HCT116 (cell line): ENCODE measurements around the gene TANC1. TPM values are rescaled to one million over a fixed set of nuclear protein-coding genes. Genes with fewer than 3 reads are reported as not detected.

ENCODE experiments used
- ATAC-seq: fragments of 200-7000 bp; cut with Tn5 transposase; 2 replicates; pipeline ENCODE4 v1.9.1; 2020; ENCODE audit warnings: mild to moderate bottlenecking, moderate library complexity
- BruUV-seq: library from RNA; stranded (reverse); fragments of 400-500 nt; replicated peaks from 2 replicates; lab custom pipeline; 2021; lab: Mats Ljungman, UMichigan
- CTCF ChIA-PET: fragments of 300-600 bp; sonication (Branson Sonifier 250); formaldehyde crosslinking; loops from one replicate; lab custom pipeline; 2021; ENCODE audit warnings: antibody characterized with exemption; lab: Charles Lee
- POLR2A ChIA-PET: fragments of 300-600, 350-600 bp; sonication (Branson Sonifier 250); formaldehyde crosslinking; loops from one replicate; lab custom pipeline; 2021; ENCODE audit warnings: antibody characterized with exemption; lab: Charles Lee
- RAD21 ChIA-PET, 2 experiments: fragments of 300-600 bp; sonication (Branson Sonifier 250); formaldehyde crosslinking; loops; one replicate each; lab custom pipeline; 2023; ENCODE audit warnings: low total read pairs in 2 of 2; ENCODE audit not compliant: uncharacterized antibody in 2 of 2, unreplicated experiment in 2 of 2, low non-redundant PET in 1 of 2; lab: Charles Lee
- DNase-seq: peaks from one replicate; pipeline ENCODE4 v3.0.0-alpha.2; 2010; ENCODE audit warnings: low read depth, low spot score
- H2AFZ ChIP-seq: fragments of 200-600 bp; shearing (Covaris generic), sonication (generic); 2 replicates; pipeline ENCODE4 v1.6.1; 2017; ENCODE audit warnings: low read depth, mixed run types, mixed read lengths, antibody characterized with exemption, low read length; ENCODE audit not compliant: poor library complexity, severe bottlenecking
- H3K27ac ChIP-seq: 2 replicates; pipeline ENCODE4 v1.5.1; 2012; ENCODE audit warnings: low read depth, low read length
- H3K27me3 ChIP-seq: fragments of 200-600 bp; sonication (generic); 2 replicates; pipeline ENCODE4 v1.6.1; 2016; ENCODE audit warnings: mixed run types, low read length, mixed read lengths; ENCODE audit not compliant: insufficient read depth
- H3K36me3 ChIP-seq, 2 experiments: fragments of 200-500 bp in 1 of 2; fragments of 200-600 bp in 1 of 2; sonication (Bioruptor generic) in 1 of 2; sonication (generic) in 1 of 2; 2 replicates each; pipeline versions ENCODE4 v1.5.1 to v1.6.1; 2014 to 2016; ENCODE audit warnings: low read length in 2 of 2, inconsistent platforms in 1 of 2, mixed read lengths in 1 of 2, mixed run types in 1 of 2; ENCODE audit not compliant: insufficient read depth in 2 of 2, control insufficient read depth in 1 of 2
- H3K4me1 ChIP-seq, 2 experiments: fragments of 200-600 bp in 1 of 2; sonication (generic) in 1 of 2; 2 replicates each; pipeline versions ENCODE4 v1.5.1 to v1.6.1; 2012 to 2017; ENCODE audit warnings: low read length in 2 of 2, inconsistent platforms in 1 of 2, mild to moderate bottlenecking in 1 of 2, mixed read lengths in 1 of 2, mixed run types in 1 of 2, moderate library complexity in 1 of 2; ENCODE audit not compliant: insufficient read depth in 2 of 2, control insufficient read depth in 1 of 2
- H3K4me2 ChIP-seq: fragments of 200-600 bp; sonication (generic); 2 replicates; pipeline ENCODE4 v1.6.1; 2017; ENCODE audit warnings: mixed run types, low read length, mixed read lengths
- H3K4me3 ChIP-seq, 2 experiments: fragments of 200-600 bp in 1 of 2; sonication (generic) in 1 of 2; replicated peaks in 1 of 2; 2 replicates each; pipeline ENCODE4 v1.5.1; 2011 to 2016; ENCODE audit warnings: low read length in 2 of 2, control low read depth in 1 of 2, low read depth in 1 of 2, mild to moderate bottlenecking in 1 of 2, mixed read lengths in 1 of 2, mixed run types in 1 of 2
- H3K79me2 ChIP-seq: fragments of 200-600 bp; sonication (generic); 2 replicates; pipeline ENCODE4 v1.6.1; 2017; ENCODE audit warnings: mild to moderate bottlenecking, mixed run types, low read length, moderate library complexity, mixed read lengths; ENCODE audit not compliant: insufficient read depth
- H3K9ac ChIP-seq: fragments of 200-600 bp; sonication (generic); 2 replicates; pipeline ENCODE4 v1.6.1; 2016; ENCODE audit warnings: low read length, mixed read lengths
- H3K9me2 ChIP-seq: fragments of 200-600 bp; sonication (generic), shearing (Covaris generic); 2 replicates; pipeline ENCODE4 v1.6.1; 2017; ENCODE audit warnings: mixed run types, mild to moderate bottlenecking, moderate library complexity; ENCODE audit not compliant: insufficient read depth
- H3K9me3 ChIP-seq, 2 experiments: fragments of 200-500 bp in 1 of 2; fragments of 200-600 bp in 1 of 2; sonication (Bioruptor generic) in 1 of 2; sonication (generic) in 1 of 2; 2 replicates each; pipeline ENCODE4 v1.6.1; 2014 to 2017; ENCODE audit warnings: low read length in 2 of 2, mixed read lengths in 2 of 2, inconsistent platforms in 1 of 2, low read depth in 1 of 2, mild to moderate bottlenecking in 1 of 2, mixed run types in 1 of 2, moderate library complexity in 1 of 2; ENCODE audit not compliant: control insufficient read depth in 1 of 2, insufficient read depth in 1 of 2
- H4K20me1 ChIP-seq: fragments of 200-600 bp; sonication (generic), shearing (Covaris generic); 2 replicates; pipeline ENCODE4 v1.6.1; 2017; ENCODE audit warnings: mixed run types, mild to moderate bottlenecking, moderate library complexity; ENCODE audit not compliant: insufficient read depth
- ATF3 ChIP-seq: IDR thresholded peaks from 2 replicates; pipeline ENCODE4 v1.6.1; 2012
- ELF1 ChIP-seq: IDR thresholded peaks from 2 replicates; pipeline ENCODE4 v1.6.1; 2012; ENCODE audit warnings: low read depth, borderline replicate concordance
- POLR2A ChIP-seq: IDR thresholded peaks from 2 replicates; pipeline ENCODE4 v1.7.0; 2011; ENCODE audit warnings: borderline replicate concordance; ENCODE audit not compliant: insufficient read depth, insufficient read length; ENCODE audit errors: extremely low read depth
- SP1 ChIP-seq: IDR thresholded peaks from 2 replicates; pipeline ENCODE4 v1.6.1; 2012; ENCODE audit warnings: low read depth
- ZBTB33 ChIP-seq: IDR thresholded peaks from 2 replicates; pipeline ENCODE4 v1.6.1; 2011; ENCODE audit warnings: mild to moderate bottlenecking, low read length, moderate library complexity; ENCODE audit not compliant: insufficient replicate concordance; ENCODE audit errors: extremely low read depth
- intact Hi-C: fragments of 100-400 bp; cut with micrococcal nuclease; formaldehyde crosslinking; loops from 2 replicates; pipeline ENCODE4 v1.10.0; 2022
- total RNA-seq: library from RNA; stranded (reverse); gene quantifications from one replicate; pipeline ENCODE4 v1.2.1, GENCODE V29; 2021; ENCODE audit not compliant: unreplicated experiment

Gene TANC1
- total RNA-seq, 1 experiment from 2014 or later, result 15.1 TPM

GRCh38 chr2:159230145-159230877, 261.9 kb downstream of the TANC1 start:
- BruUV-seq, result no TSS peak
- RAD21 ChIA-PET, result no interaction called here

More at GRCh38 chr2:159230145-159230877, 261.9 kb downstream of the TANC1 start:
- TF ChIP-seq SP1 (no peak), ZBTB33 (no peak), POLR2A (no peak), ELF1 (no peak), ATF3 (no peak)
- ATAC-seq, result no peak
- peaks cover 6 to 13% of the 10 kb centered on the region in 2 experiments; a peak in 3 of 4 replicates for H3K4me1 ChIP-seq
- peaks cover 0 to 2% of the 10 kb centered on the region in 2 experiments; a peak in 1 of 4 replicates for H3K36me3 ChIP-seq
- no peaks in the 10 kb centered on the region for H3K9me2 ChIP-seq
- H3K27ac ChIP-seq, result no peak overlapping the region
- no peak for DNase-seq
- H4K20me1 ChIP-seq, result no peaks in the 10 kb centered on the region
- intact Hi-C loops, result no loop called here
- no peak overlapping the region for H3K4me3 ChIP-seq
- CTCF ChIA-PET, result no interaction called here
- no peak overlapping the region for H3K4me2 ChIP-seq
- no peaks in the 10 kb centered on the region for H3K27me3 ChIP-seq
- POLR2A ChIA-PET, result no interaction called here
- no peaks in the 10 kb centered on the region for H3K9me3 ChIP-seq
- no peak overlapping the region for H3K9ac ChIP-seq
- H2AFZ ChIP-seq, result no peak overlapping the region
- no peaks in the 10 kb centered on the region for H3K79me2 ChIP-seq
